HG03045 (cell line): ENCODE results near the gene TSPYL1.

Experiments used
- ATAC-seq: cut with Tn5 transposase; IDR thresholded peaks from one replicate; pipeline ENCODE4 v1.9.1; 2021; ENCODE audit warnings: mild to moderate bottlenecking, moderate library complexity; ENCODE audit not compliant: unreplicated experiment

Gene TSPYL1

GRCh38 chr6:116265041-116265829, 14.5 kb downstream of the TSPYL1 start:
- ATAC-seq: no peak

GRCh38 chr6:116263353-116263752, 16.4 kb downstream of the TSPYL1 start:
- ATAC-seq: no peak

- no peak for ATAC-seq
These were observed 21.2 kb downstream of the TSPYL1 start for GRCh38 chr6:116258520-116258919.

GRCh38 chr6:116256694-116257093, 23.0 kb downstream of the TSPYL1 start:
- ATAC-seq: no peak

GRCh38 chr6:116255246-116255800, 24.4 kb downstream of the TSPYL1 start:
- no peak for ATAC-seq

GRCh38 chr6:116254297-116255056, 25.3 kb downstream of the TSPYL1 start:
- ATAC-seq: peak; percentile 26

- peak; percentile 100 for ATAC-seq
These were observed 26.0 kb downstream of the TSPYL1 start, which contains the start of gene TSPYL4 for GRCh38 chr6:116253505-116254296. Gene TSPYL4, minus strand, starts transcription at chr6:116254075. Its CDS starts 67 bp downstream, at chr6:116254008.

- no peak for ATAC-seq
These were observed 26.6 kb downstream of the TSPYL1 start for GRCh38 chr6:116253188-116253504.

- ATAC-seq: no peak
These were observed 28.0 kb downstream of the TSPYL1 start for GRCh38 chr6:116251568-116252384.

GRCh38 chr6:116248577-116248976, 31.2 kb downstream of the TSPYL1 start:
- no peak for ATAC-seq

- no peak for ATAC-seq
These were observed 32.4 kb downstream of the TSPYL1 start for GRCh38 chr6:116247285-116247684.

- no peak for ATAC-seq
These were observed 33.6 kb downstream of the TSPYL1 start for GRCh38 chr6:116246089-116246488.

GRCh38 chr6:116244284-116244683, 35.4 kb downstream of the TSPYL1 start:
- no peak for ATAC-seq

GRCh38 chr6:116239856-116240255, 39.9 kb downstream of the TSPYL1 start:
- ATAC-seq: no peak

GRCh38 chr6:116239256-116239655, 40.5 kb downstream of the TSPYL1 start:
- no peak for ATAC-seq

GRCh38 chr6:116238083-116238482, 41.6 kb downstream of the TSPYL1 start:
- no peak for ATAC-seq

- no peak for ATAC-seq
These were observed 45.0 kb downstream of the TSPYL1 start for GRCh38 chr6:116234689-116235088.

- ATAC-seq: no peak
These were observed 50.3 kb downstream of the TSPYL1 start for GRCh38 chr6:116229287-116229913.
